Stimulated activated CD4-positive, alpha-beta T cell treated with anti-CD3 and anti-CD28 coated beads, TNF-alpha, amount 100 ng/mL, for 1 hour (primary cell): Measurements from ENCODE around the gene GABBR2.

Experiments used
- DNase-seq, 3 donors: peaks; one replicate each; pipeline ENCODE4 v3.0.0-alpha.2; 2020; ENCODE audit warnings: low read depth in 3 of 3, low spot score in 1 of 3

The GABBR2 gene

GRCh38 chr9:98708933-98709911, at the start of gene GABBR2:
Gene GABBR2, minus strand, starts transcription at chr9:98708935. Its CDS starts 198 bp downstream, at chr9:98708737.
- DNase-seq = no peak

GRCh38 chr9:98755006-98755618, 46.4 kb upstream of the GABBR2 start:
- no peak for DNase-seq

- no peak for DNase-seq
These were observed 42.5 kb upstream of the GABBR2 start for GRCh38 chr9:98751210-98751609.

GRCh38 chr9:98750364-98751060, 41.8 kb upstream of the GABBR2 start:
- DNase-seq = no peak

- DNase-seq = no peak
These were observed 38.7 kb upstream of the GABBR2 start for GRCh38 chr9:98747476-98747875.

GRCh38 chr9:98745470-98745869, 36.7 kb upstream of the GABBR2 start:
- DNase-seq = no peak

GRCh38 chr9:98743818-98744611, 35.3 kb upstream of the GABBR2 start:
- DNase-seq = no peak

GRCh38 chr9:98743329-98743728, 34.6 kb upstream of the GABBR2 start:
- no peak for DNase-seq

GRCh38 chr9:98742325-98743280, 33.9 kb upstream of the GABBR2 start:
- no peak for DNase-seq

GRCh38 chr9:98740226-98740881, 31.6 kb upstream of the GABBR2 start:
- DNase-seq = no peak

GRCh38 chr9:98738741-98739140, 30.0 kb upstream of the GABBR2 start:
- no peak for DNase-seq

- no peak for DNase-seq
These were observed 27.5 kb upstream of the GABBR2 start for GRCh38 chr9:98736226-98736625.

- no peak for DNase-seq
These were observed 24.1 kb upstream of the GABBR2 start for GRCh38 chr9:98732801-98733200.

- no peak for DNase-seq
These were observed 23.4 kb upstream of the GABBR2 start for GRCh38 chr9:98732091-98732490.

GRCh38 chr9:98730871-98731270, 22.1 kb upstream of the GABBR2 start:
- DNase-seq = no peak

- no peak for DNase-seq
These were observed 19.8 kb upstream of the GABBR2 start for GRCh38 chr9:98728500-98728899.

GRCh38 chr9:98727428-98727827, 18.7 kb upstream of the GABBR2 start:
- no peak for DNase-seq

GRCh38 chr9:98726735-98727134, 18.0 kb upstream of the GABBR2 start:
- no peak for DNase-seq

GRCh38 chr9:98724810-98725530, 16.2 kb upstream of the GABBR2 start:
- DNase-seq = no peak
